Testis (tissue), 2 donors: ENCODE data around the gene ACO2.

Experiments used
- CTCF ChIP-seq, 3 experiments: fragments of 450-650 bp in 2 of 3; fragments of 200-600 bp in 1 of 3; sonication (generic) in 1 of 3; IDR thresholded peaks; one replicate each; pipeline ENCODE4 v1.5.1; 2016 to 2019; ENCODE audit warnings: antibody characterized with exemption in 3 of 3, mild to moderate bottlenecking in 2 of 3, moderate library complexity in 1 of 3
- POLR2A ChIP-seq: fragments of 450-650 bp; IDR thresholded peaks from one replicate; pipeline ENCODE4 v1.6.1; 2017; ENCODE audit warnings: antibody characterized with exemption, mild to moderate bottlenecking, moderate library complexity

DNA sequence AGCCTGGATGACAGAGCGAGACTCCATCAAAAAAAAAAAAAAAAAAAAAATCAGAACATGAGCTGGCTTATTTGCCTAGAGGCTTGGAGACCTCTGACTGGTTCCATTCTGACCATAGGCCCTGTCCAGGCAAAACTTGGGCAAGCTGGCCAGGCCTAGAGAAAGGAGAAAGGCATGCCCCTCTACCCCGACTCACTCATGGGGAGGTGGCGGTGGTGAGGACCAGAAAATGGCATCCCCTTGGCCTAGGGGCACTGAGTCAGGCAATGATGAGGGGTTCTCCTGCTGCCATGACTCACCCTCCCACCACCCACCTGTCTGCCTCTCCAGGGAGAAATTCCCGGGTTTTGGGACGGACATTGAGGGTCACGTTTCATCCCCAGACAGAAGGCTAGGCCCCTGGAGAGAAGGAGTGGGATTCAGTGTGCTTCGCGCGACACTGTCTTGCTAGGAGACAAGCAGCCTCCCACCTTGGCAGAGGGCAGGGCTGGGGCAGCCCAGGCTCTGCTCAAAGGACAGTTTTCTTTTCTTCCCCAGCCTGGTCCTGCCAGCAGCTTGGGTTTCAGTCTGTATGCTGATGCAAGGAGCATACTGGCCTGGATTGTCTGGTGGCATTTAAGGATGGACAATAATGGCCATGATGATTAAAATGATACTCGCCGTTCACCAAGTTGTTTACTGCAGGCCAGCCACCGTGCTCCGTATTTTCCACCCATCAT lies 39.5 kb upstream of the ACO2 start:
- TF ChIP-seq POLR2A (no peak), CTCF (IDR thresholded peaks at IDR 0.05) (no peak)
